ENCODE data around the gene MEGF6.

- TF ChIP-seq POLR2A (IDR thresholded peaks at IDR 0.05; ENCODE audit: low read depth, low read length) (no peak), POLR2AphosphoS5 (IDR thresholded peaks at IDR 0.05; ENCODE audit: low read depth, low read length) (no peak)
Observed at GRCh38 chr1:3597599-3597964, 13.7 kb downstream of the MEGF6 start.
